Suprapubic skin (tissue), 4 donors: ENCODE data around the gene ALOX15B. TPM values are rescaled to one million over a fixed set of nuclear protein-coding genes. Genes with fewer than 3 reads are reported as not detected.

ENCODE experiments used
- DNase-seq, 2 donors: peaks; one replicate each; pipeline ENCODE4 v3.0.0-alpha.2; 2019; ENCODE audit warnings: low spot score in 2 of 2
- H3K27ac ChIP-seq: fragments of 200-600 bp; sonication (generic); one replicate; pipeline ENCODE4 v1.5.1; 2019
- H3K27me3 ChIP-seq: fragments of 200-600 bp; sonication (generic); one replicate; pipeline ENCODE4 v1.5.1; 2019
- H3K36me3 ChIP-seq: fragments of 200-600 bp; sonication (generic); one replicate; pipeline ENCODE4 v1.5.1; 2019
- H3K4me1 ChIP-seq: fragments of 200-600 bp; sonication (generic); one replicate; pipeline ENCODE4 v1.5.1; 2019
- H3K4me3 ChIP-seq: fragments of 200-600 bp; sonication (generic); one replicate; pipeline ENCODE4 v1.5.1; 2019; ENCODE audit warnings: mild to moderate bottlenecking
- H3K9me3 ChIP-seq: fragments of 200-600 bp; sonication (generic); one replicate; pipeline ENCODE4 v1.5.1; 2019
- EP300 ChIP-seq: sonication (generic); formaldehyde crosslinking; IDR thresholded peaks from one replicate; pipeline ENCODE4 v1.6.1; 2017; ENCODE audit warnings: antibody characterized with exemption
- POLR2A ChIP-seq, 2 donors: fragments of 450-650 bp; IDR thresholded peaks; one replicate each; pipeline ENCODE4 v1.6.1; 2017; ENCODE audit warnings: antibody characterized with exemption in 2 of 2, mild to moderate bottlenecking in 2 of 2, moderate library complexity in 2 of 2
- POLR2AphosphoS5 ChIP-seq, 3 donors: sonication (generic); formaldehyde crosslinking; IDR thresholded peaks; one replicate each; pipeline ENCODE4 v1.6.1; 2017; ENCODE audit warnings: antibody characterized with exemption in 3 of 3
- WGBS: methylation state at CpG from one replicate; pipeline ENCODE4 v1.1.5; 2018; 5-methylcytosine and 5-hydroxymethylcytosine counted together
- total RNA-seq, 4 donors: library from RNA; depleted of rRNA; stranded (reverse); fragments of >200 nt; gene quantifications; one replicate each; pipeline ENCODE4 v1.1.0, GENCODE V29; 2016
- TF ChIP-seq, protein P1 (sequence below), 2 donors: fragments of 200-600 bp in 1 of 2; fragments of 450-650 bp in 1 of 2; sonication (generic) in 1 of 2; IDR thresholded peaks; one replicate each; pipeline ENCODE4 v1.5.1; 2016 to 2019; ENCODE audit warnings: antibody characterized with exemption in 2 of 2, mild to moderate bottlenecking in 1 of 2, moderate library complexity in 1 of 2

Gene ALOX15B
- total RNA-seq, 4 donors from 2014 or later, result 44.8 to 156 (median 78.1) TPM

DNA sequence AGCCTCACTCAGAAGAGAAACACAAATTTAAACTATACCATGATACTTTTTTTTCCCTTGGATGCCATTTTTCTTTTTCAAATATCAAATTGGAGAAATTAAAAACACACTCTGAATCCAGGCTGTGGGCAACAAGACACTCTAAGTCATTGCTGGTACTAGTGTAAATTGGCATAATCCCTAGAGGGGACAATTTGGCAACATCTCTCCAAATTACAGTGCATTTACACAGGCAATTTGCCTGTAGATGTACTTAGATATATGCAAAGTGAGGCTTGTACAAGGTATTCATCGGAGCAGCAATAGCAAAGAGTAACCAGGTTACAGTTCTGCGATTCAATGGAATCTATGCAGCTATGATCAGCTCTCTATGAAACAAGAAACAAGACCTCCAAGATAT is 43.1 kb upstream of the ALOX15B start:
- no peak overlapping the region for H3K4me3 ChIP-seq
- no peak overlapping the region for H3K27ac ChIP-seq
- H3K4me1 ChIP-seq, result peaks cover 4% of the 10 kb centered on the region
- 87% methylated on average over 2 of the region's 2 CpGs for WGBS
- peaks cover 25% of the 10 kb centered on the region for H3K27me3 ChIP-seq
- DNase-seq, result no peak
- H3K36me3 ChIP-seq, result no peaks in the 10 kb centered on the region
- H3K9me3 ChIP-seq, result no peaks in the 10 kb centered on the region
- TF ChIP-seq POLR2AphosphoS5 (IDR thresholded peaks at IDR 0.05) (no peak), POLR2A (IDR thresholded peaks at IDR 0.05) (no peak), EP300 (no peak)
- TF ChIP-seq, protein P1, sequence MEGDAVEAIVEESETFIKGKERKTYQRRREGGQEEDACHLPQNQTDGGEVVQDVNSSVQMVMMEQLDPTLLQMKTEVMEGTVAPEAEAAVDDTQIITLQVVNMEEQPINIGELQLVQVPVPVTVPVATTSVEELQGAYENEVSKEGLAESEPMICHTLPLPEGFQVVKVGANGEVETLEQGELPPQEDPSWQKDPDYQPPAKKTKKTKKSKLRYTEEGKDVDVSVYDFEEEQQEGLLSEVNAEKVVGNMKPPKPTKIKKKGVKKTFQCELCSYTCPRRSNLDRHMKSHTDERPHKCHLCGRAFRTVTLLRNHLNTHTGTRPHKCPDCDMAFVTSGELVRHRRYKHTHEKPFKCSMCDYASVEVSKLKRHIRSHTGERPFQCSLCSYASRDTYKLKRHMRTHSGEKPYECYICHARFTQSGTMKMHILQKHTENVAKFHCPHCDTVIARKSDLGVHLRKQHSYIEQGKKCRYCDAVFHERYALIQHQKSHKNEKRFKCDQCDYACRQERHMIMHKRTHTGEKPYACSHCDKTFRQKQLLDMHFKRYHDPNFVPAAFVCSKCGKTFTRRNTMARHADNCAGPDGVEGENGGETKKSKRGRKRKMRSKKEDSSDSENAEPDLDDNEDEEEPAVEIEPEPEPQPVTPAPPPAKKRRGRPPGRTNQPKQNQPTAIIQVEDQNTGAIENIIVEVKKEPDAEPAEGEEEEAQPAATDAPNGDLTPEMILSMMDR (IDR thresholded peaks at IDR 0.05), result no peak

DNA sequence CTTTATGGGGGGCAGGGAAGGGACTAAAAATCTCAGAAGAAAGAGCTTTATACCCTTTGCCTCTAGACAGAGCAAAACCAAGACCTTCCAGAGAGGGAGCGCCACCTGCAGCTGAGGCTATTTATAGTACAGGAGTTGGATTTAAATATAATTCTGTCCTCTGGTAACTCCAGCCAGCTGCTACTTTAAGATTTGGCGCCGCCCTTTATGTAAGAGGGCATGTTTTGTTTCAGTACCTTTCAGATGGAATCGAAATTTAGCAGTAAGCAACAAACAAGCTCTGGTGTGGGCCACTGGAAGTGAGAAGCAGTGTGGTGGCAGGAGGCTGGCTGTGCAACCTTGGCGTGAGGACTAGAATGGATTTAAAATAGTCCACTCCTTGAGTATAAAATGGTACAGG is 41.7 kb upstream of the ALOX15B start:
- no peak overlapping the region for H3K4me3 ChIP-seq
- H3K27me3 ChIP-seq, result peaks cover 38% of the 10 kb centered on the region
- H3K27ac ChIP-seq, result no peak overlapping the region
- H3K9me3 ChIP-seq, result no peaks in the 10 kb centered on the region
- DNase-seq, result no peak
- WGBS, result 14% methylated on average over 5 of the region's 5 CpGs
- TF ChIP-seq, protein P1 (IDR thresholded peaks at IDR 0.05), result no peak
- no peak for TF ChIP-seq POLR2AphosphoS5 (IDR thresholded peaks at IDR 0.05)
- no peak for TF ChIP-seq EP300
- TF ChIP-seq POLR2A (IDR thresholded peaks at IDR 0.05), result no peak
- peaks cover 4% of the 10 kb centered on the region for H3K4me1 ChIP-seq
- no peaks in the 10 kb centered on the region for H3K36me3 ChIP-seq

DNA sequence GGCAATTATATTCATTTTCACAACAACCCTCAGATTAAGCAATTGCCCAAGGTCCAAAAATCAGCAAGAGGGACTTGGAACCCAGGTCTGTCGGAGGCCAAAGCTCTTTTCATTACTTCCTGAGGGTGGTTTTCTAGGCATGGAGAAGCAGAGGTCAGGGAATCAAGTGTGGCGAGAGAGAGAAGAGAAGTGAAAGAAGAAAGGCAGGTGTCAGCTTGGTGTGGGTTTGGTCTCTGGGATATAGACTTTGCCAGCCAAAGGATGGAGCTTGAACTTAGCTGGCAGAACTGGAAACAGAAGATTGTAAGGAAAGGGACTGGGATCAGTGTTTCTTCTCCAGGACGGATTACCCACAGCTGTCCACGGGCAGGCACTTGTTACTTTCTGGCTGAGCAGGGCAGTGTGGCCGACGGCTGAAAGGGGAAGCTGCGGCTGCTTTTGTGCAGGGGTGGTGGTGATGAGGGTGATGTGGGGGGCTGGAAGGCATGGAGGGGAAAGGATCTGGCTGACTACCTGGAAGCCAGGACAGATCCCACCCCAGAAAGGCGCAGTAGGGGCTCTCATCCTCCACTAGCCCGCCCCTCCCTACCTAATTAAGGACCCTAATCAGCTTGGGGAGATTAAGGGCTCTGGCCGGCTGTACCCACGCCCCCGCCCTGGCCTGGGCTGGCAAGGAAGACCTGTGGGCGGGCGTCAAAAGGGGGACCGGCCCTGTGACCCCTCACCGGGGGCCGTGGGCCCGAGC is 36.7 kb upstream of the ALOX15B start, which contains the start of gene GUCY2D:
TSS of gene GUCY2D (plus strand) at position 640 of the 745 bp plus-strand sequence. CDS start 433 bp downstream, outside the sequence.
- Histone ChIP-seq H3K4me3 (peak within 1 kb of the TSS; percentile 39), H3K27ac (no peak within 1 kb of the TSS), H3K9me3 (no peaks in the 10 kb centered on the region), H3K27me3 (peaks cover 69% of the 10 kb centered on the region), H3K4me1 (peaks cover 18% of the 10 kb centered on the region), H3K36me3 (no peaks in the 10 kb centered on the region)
- TF ChIP-seq, protein P1 (IDR thresholded peaks at IDR 0.05), result no peak
- TF ChIP-seq POLR2A (IDR thresholded peaks at IDR 0.05) (no peak), POLR2AphosphoS5 (IDR thresholded peaks at IDR 0.05) (no peak), EP300 (no peak)
- 40% methylated on average over 9 of the region's 18 CpGs for WGBS
- DNase-seq, result peak in 1 of 2 donors; percentile 56

DNA sequence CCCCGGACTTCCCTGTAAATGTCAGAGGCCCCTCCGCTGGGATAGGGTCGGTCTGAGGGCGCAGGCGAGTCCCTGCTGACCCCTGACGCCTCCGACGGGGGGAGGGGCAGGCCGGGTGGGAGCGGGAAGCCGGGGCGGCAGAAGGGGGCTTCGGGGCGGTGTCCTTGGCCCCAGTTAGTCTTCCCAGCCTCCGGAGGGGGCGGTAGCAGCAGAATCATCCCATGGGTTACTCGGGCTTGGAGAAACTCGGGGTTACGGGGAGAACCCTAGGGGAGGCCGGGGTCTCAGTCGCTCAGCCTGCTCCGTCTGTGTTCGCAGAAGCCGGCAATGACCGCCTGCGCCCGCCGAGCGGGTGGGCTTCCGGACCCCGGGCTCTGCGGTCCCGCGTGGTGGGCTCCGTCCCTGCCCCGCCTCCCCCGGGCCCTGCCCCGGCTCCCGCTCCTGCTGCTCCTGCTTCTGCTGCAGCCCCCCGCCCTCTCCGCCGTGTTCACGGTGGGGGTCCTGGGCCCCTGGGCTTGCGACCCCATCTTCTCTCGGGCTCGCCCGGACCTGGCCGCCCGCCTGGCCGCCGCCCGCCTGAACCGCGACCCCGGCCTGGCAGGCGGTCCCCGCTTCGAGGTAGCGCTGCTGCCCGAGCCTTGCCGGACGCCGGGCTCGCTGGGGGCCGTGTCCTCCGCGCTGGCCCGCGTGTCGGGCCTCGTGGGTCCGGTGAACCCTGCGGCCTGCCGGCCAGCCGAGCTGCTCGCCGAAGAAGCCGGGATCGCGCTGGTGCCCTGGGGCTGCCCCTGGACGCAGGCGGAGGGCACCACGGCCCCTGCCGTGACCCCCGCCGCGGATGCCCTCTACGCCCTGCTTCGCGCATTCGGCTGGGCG is 35.9 kb upstream of the ALOX15B start:
- TF ChIP-seq POLR2AphosphoS5 (IDR thresholded peaks at IDR 0.05) (no peak), POLR2A (IDR thresholded peaks at IDR 0.05) (no peak), EP300 (no peak)
- TF ChIP-seq, protein P1 (IDR thresholded peaks at IDR 0.05), result no peak
- no peaks in the 10 kb centered on the region for H3K9me3 ChIP-seq
- no peaks in the 10 kb centered on the region for H3K36me3 ChIP-seq
- H3K27ac ChIP-seq, result no peak overlapping the region
- peaks cover 15% of the 10 kb centered on the region for H3K4me1 ChIP-seq
- H3K27me3 ChIP-seq, result peaks cover 73% of the 10 kb centered on the region
- WGBS, result 6% methylated on average over 10 of the region's 92 CpGs
- DNase-seq, result peak in 1 of 2 donors; percentile 51
- H3K4me3 ChIP-seq, result peak overlapping the region; percentile 39
